ENCODE results near the gene PRLH.
"Not testable (repeated sequence)": the region's sequence is repeated elsewhere in the genome, so short reads cannot be mapped to it uniquely, and the experiment has no call there.

The PRLH gene

GRCh38 chr2:237600205-237600846 is 34.0 kb downstream of the PRLH start:
- no peak for DNase-seq (ENCODE audit: low spot score)

DNA sequence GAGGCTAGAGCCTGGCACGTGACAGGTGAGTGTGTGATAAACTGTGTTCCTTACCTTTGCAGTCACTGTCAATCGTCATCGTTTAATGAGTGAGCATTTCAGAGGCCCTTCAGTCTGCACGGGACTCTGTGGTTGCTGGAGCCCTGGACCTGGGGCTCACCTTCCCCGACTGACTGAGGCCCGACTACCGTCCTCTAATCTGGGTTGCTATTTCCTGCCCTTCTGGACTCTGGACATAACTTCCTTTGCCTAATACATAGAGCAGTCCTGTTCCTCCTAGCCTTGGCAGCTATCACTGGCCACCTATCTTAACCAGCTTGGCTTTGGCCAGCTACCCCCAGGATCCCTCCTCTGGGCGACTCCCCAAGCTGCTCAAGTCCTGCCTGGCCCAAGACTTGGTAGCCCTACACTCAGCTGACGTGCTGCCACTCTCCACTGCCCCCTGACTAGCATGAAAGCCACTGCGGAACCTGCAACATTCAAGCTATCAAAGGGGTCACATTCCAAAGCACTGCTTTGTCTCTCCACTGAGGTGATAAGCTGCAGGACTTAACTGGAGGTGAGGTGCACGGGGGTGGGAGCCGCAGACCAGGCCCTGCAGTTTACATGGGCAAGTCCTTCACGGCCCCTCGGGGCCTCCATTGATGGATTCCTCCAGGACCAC is 35.2 kb downstream of the PRLH start:
- no peak for DNase-seq (ENCODE audit: low spot score)

DNA sequence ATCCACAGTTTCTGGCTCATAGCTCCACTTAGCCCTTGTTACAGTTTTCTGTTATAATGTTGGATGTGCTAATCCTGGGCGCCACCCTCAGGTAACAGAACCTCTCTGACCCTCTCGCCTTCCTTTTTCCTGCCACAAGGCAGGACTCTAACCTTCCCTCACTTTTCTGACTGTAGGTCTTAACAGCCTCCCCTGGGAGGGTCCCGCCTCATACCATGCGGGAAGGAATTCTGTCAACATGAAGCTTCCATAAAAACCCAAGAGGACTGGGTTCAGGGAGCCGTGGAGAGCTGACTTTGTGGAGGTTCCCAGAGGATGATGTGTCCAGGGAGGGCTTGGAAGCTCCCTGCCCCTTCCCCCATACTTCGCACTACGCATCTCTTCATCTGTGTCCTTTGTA is 36.0 kb downstream of the PRLH start:
- no peak for DNase-seq (ENCODE audit: low spot score)

DNA sequence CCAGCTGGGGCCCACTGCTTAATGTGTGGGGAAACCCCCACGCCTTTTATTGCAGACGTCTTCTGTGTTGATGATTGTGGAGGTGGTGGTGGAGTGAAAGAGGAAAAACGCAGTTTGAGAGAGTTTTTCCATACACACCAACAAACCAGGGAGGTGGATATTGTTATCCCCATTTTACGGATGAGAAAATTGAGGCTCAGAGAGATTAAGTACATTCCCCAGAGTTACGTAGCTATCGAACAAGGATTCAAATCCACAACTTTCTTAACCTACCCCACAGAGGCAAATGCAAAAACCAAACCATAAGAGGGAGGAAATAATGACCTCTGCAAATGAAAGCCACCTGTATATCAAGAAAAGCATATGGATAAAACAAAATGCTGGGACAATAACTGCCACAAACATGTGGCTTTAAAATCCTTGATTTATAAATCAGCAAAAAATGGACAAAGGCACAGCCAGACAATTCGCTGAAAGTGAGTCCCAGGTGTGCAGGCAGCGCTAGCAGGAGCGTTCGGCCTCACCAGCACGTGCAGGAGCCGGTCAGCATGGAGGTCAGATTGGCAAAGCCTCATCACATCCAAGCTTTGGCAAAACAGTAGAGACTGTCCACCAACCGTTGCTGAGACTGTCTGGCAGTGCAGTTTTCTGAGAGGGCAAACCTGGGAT is 36.8 kb downstream of the PRLH start:
- no peak for DNase-seq (ENCODE audit: low spot score)

GRCh38 chr2:237603718-237604362 is 37.5 kb downstream of the PRLH start:
- DNase-seq (ENCODE audit: low spot score): peak; percentile 44

DNA sequence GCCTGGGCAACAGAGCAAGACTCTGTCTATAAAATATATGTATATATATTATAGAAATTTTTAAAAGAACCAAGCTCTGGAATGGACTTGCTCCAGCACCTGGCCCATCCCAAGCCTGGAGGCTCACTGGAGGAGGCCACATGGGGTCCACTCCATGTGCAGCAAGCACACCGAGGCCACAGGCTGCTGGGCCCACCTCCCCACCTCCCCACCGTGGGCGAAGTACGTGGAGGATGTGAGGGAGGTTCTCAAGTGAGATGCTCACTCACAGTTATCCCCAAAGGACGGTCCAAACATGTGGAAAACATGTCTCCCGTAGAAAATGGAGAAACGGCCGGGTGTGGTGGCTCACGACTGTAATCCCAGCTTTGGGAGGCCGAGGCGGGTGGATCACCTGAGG is 38.0 kb downstream of the PRLH start:
- DNase-seq (ENCODE audit: low spot score): no peak

DNA sequence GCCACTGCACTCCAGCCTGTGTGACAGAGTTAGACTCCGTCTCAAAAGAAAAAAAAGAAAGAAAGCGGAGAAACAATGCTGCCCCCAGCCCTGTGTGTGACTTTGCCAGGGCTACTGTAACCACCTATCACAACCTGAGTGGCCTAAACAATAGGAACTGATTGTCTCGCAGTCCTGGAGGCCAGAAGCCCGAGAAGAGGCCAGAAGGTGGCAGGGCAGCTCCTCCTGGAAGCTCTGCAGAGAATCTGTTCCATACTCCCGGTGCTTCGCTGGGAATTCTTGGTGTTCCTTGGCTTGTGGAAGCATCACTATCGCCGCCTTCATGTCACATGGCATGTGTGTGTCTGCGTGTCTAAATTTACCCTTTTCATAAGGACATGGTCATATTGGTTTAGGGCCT is 38.6 kb downstream of the PRLH start:
- no peak for DNase-seq (ENCODE audit: low spot score)

- not testable (repeated sequence) for DNase-seq (ENCODE audit: low spot score)
Observed at GRCh38 chr2:237606522-237606921, 40.1 kb downstream of the PRLH start.

- DNase-seq (ENCODE audit: low spot score): no peak
Observed at GRCh38 chr2:237612527-237613357, 46.4 kb downstream of the PRLH start.

DNA sequence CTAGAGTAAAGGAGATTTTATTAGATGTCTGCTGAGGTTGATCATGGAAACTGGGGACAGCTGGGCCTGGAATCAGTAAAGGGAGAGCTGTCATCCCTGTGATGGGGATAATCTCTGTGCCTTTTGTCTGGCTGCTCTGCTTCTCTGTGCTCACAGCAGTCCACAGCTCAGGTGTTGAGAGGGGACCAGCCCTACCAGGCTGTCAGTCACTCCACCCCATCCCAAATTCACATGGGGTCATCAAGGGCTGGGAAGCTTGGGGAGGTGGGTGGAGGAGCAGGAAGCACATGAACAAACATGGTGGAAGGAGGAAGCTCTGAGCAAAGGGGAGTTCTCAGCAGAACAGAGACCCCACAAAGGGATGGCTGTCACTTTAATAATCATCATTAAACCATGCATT is 47.3 kb downstream of the PRLH start:
- no peak for DNase-seq (ENCODE audit: low spot score)

DNA sequence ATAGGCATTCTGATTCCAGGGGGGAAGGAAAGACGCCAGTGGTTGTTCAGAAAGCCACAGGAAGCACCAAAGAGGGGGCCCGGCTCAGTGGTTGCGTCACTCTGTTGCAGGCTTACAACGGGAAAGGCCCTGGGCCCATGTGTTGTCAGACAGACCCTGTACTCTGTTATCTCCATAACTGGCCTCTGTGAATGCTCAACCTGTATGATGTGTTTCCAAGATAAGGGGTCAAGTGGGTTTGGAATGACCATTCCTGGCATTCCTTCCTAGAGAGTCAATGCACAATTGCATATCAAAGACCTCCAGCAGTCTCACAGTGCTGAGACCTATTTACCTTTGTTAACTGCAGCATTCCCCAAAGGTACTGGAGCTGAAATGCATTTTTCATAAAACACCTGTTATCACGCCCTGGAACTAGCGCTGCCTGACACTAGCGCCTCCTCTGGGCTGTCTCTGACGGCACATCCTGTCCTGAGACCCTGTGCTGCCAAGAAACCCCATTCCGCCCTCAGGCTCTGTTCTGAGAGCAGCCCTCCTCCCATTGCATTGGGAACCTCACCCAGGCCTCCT is 47.9 kb downstream of the PRLH start:
- DNase-seq (ENCODE audit: low spot score): no peak

DNA sequence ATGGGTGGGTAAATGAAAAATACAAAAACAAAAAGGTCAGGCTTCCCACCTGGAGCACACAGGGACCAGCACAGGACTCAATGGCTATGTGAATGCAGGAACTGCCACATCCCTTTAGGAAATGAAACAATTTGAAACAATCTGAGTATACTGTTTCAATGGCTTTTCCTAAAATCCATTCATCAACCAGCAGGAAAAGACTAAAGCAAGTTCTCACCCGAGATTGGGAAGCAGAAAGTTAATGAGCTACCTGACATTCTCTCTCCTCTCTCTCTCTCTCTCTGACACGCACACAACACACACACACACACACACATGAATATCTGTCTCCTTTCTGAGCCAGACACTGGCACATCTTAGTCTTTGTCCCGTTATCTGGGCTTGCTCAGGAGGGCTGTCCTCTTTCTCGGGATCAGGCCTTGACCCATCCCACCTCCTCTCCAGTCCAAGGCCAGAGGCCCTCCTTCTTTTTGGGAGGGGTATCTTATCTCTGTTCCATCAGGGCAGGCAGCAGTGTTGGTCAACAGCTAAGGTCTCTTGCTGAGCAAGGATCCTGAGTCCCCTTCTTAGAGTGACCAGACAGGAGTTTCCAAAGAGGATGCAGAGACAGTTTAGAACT is 49.4 kb downstream of the PRLH start:
- no peak for DNase-seq (ENCODE audit: low spot score)

GRCh38 chr2:237616373-237616733 is 50.0 kb downstream of the PRLH start:
- DNase-seq (ENCODE audit: low spot score): no peak
